ENCODE results near the gene SELENBP1.
A peak's percentile ranks its signal among the peaks of the same experiment; 100 is the strongest.
"Not testable (repeated sequence)": the region's sequence is repeated elsewhere in the genome, so short reads cannot be mapped to it uniquely, and the experiment has no call there.

Gene SELENBP1

GRCh38 chr1:151377150-151377884 is 4.8 kb upstream of the SELENBP1 start:
- no peak for DNase-seq

GRCh38 chr1:151373196-151373595 is 691 bp upstream of the SELENBP1 start:
- no peak for DNase-seq

GRCh38 chr1:151371370-151372057 is 991 bp downstream of the SELENBP1 start:
- no peak for DNase-seq

- no peak for DNase-seq
Observed at GRCh38 chr1:151370211-151370911, 2.1 kb downstream of the SELENBP1 start.

- DNase-seq = no peak
Observed at GRCh38 chr1:151369621-151370048, 2.9 kb downstream of the SELENBP1 start.

GRCh38 chr1:151369302-151369610 is 3.2 kb downstream of the SELENBP1 start:
- no peak for DNase-seq

- no peak for DNase-seq
Observed at GRCh38 chr1:151368393-151369301, 3.9 kb downstream of the SELENBP1 start.

GRCh38 chr1:151367658-151368392 is 4.7 kb downstream of the SELENBP1 start:
- no peak for DNase-seq

GRCh38 chr1:151364996-151365395 is 7.5 kb downstream of the SELENBP1 start:
- DNase-seq = no peak

- DNase-seq = no peak
Observed at GRCh38 chr1:151362308-151363155, 10.0 kb downstream of the SELENBP1 start.

- no peak for DNase-seq
Observed at GRCh38 chr1:151361883-151362282, 10.6 kb downstream of the SELENBP1 start.

- no peak for DNase-seq
Observed at GRCh38 chr1:151356696-151357095, 15.8 kb downstream of the SELENBP1 start.

GRCh38 chr1:151352021-151352718 is 20.3 kb downstream of the SELENBP1 start:
- DNase-seq = no peak

GRCh38 chr1:151350323-151350722 is 22.2 kb downstream of the SELENBP1 start:
- not testable (repeated sequence) for DNase-seq

- no peak for DNase-seq
Observed at GRCh38 chr1:151347523-151348246, 24.8 kb downstream of the SELENBP1 start.

- peak; percentile 98 to 100 for DNase-seq
Observed at GRCh38 chr1:151346769-151347522, 25.6 kb downstream of the SELENBP1 start, which contains the start of gene RFX5. Gene RFX5, minus strand, starts transcription at chr1:151347252. Its CDS starts 932 bp downstream, at chr1:151346320.

- DNase-seq = no peak
Observed at GRCh38 chr1:151346082-151346768, 26.3 kb downstream of the SELENBP1 start.

- peak; percentile 46 to 67 for DNase-seq
Observed at GRCh38 chr1:151344291-151344690, 28.2 kb downstream of the SELENBP1 start.

Measured in inflammatory macrophage (primary cell).